GM18858 (cell line): Measurements from ENCODE around the gene QARS1.

ENCODE experiments used
- ATAC-seq: cut with Tn5 transposase; IDR thresholded peaks from one replicate; pipeline ENCODE4 v1.9.1; 2021; ENCODE audit not compliant: unreplicated experiment

Gene QARS1

DNA sequence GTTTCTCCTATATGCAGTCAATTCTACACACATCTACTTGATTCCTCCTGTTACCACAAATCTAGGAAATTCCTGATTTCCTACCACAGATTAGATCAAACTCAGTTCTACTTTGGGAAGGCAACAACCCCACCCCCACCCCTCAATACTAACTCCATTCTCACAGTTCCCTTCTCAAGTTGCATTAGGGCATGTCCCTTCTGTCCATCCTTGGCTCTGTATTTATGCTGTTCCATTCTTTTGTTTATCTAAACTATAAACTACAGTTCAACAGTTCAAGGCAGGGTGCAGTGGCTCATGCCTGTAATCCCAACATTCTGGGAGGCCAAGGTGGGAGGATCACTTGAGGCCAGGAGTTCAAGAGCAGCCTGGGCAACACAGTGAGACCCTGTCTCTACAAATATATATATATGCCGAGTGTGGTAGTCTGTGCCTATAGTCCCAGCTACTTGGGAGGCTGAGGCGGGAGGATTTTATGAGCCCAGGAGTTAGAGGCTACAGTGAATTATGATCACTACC lies 50.2 kb downstream of the QARS1 start:
- ATAC-seq, result no peak

DNA sequence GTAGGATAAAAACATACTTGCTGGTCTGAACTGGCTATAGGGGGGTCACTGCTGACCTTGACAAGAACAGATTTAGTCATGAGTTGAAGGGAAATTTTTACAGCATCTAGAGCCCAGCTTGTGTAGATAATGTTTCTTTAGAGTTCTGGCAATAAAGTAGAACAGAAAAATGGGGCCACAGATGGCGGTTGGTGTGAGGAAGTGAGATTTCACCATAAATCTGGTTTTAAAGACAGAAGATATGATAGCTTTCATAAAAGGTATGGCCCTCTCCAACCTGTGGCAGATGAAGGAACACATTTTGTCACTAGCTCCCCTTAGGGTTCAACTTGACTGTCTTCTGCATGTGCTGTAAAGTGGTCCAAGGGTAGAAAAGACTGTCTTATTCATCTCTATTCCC lies 51.0 kb downstream of the QARS1 start:
- no peak for ATAC-seq
